Measurements from ENCODE around the gene TFR2.

DNA sequence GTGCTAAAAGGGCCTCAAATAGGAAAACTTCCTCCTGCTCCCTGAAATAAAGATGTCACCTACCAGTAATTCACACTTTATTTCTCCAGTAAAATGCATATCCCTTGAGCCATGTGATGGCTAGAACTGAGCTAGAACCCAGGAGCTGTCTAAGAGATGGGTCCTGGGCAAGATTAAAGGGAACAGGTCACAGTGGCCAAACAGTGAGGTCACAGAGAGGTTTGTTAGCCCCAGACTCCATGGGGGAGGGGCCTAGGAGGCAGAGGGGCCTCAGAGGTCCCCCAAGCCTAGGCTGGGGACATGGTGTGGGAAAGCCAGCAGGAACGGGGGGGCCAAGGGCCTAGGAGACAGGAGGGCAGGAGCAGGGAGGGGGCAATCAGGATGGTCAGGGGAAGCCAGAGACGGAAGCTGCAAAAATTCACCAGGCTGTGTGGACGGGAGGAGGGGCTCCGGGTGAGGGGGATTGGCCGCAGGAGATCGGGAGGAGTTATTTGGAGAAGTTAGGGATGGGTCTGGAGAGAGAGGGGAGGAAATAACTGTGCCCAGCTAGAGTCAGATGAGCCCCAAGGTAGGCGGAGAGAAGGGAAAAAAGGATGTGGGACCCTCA is 51.9 kb downstream of the TFR2 start:
- TF ChIP-seq CTCF (IDR thresholded peaks at IDR 0.05) (no peak), ZFX (IDR thresholded peaks at IDR 0.05; ENCODE audit: borderline replicate concordance) (no peak)

Measured in 22Rv1 (cell line).